Stomach (tissue), 9 donors: ENCODE measurements around the gene ABCF2. TPM values are rescaled to one million over a fixed set of nuclear protein-coding genes. Genes with fewer than 3 reads are reported as not detected.

Experiments
- DNase-seq, 2 donors: peaks; one replicate each; pipeline versions ENCODE4 v3.0.0 to v3.0.0-alpha.2; 2013 to 2019
- H3K27ac ChIP-seq, 5 donors: fragments of 200-600 bp in 4 of 5; sonication (generic) in 4 of 5; one replicate each; pipeline ENCODE4 v1.5.1; 2013 to 2019; ENCODE audit warnings: mild to moderate bottlenecking in 1 of 5, moderate library complexity in 1 of 5
- H3K27me3 ChIP-seq, 3 donors: fragments of 200-600 bp; sonication (generic); one replicate each; pipeline ENCODE4 v1.5.1; 2017 to 2019; ENCODE audit warnings: mixed run types in 1 of 3
- H3K36me3 ChIP-seq, 4 donors: fragments of 200-600 bp; sonication (generic); 1 replicate in 3 of 4; 2 replicates in 1 of 4; pipeline ENCODE4 v1.5.1; 2016 to 2019
- H3K4me1 ChIP-seq, 4 donors: fragments of 200-600 bp; sonication (generic); one replicate each; pipeline ENCODE4 v1.5.1; 2016 to 2019
- H3K4me3 ChIP-seq, 4 donors: fragments of 200-600 bp; sonication (generic) in 3 of 4; one replicate each; pipeline ENCODE4 v1.5.1; 2016 to 2019; ENCODE audit warnings: mild to moderate bottlenecking in 1 of 4
- H3K9me3 ChIP-seq, 4 donors: fragments of 200-600 bp; sonication (generic); one replicate each; pipeline ENCODE4 v1.5.1; 2016 to 2019
- CTCF ChIP-seq, 7 experiments: fragments of 450-650 bp in 4 of 7; fragments of 200-600 bp in 3 of 7; sonication (generic) in 3 of 7; IDR thresholded peaks; one replicate each; pipeline ENCODE4 v1.5.1; 2016 to 2019; ENCODE audit warnings: antibody characterized with exemption in 7 of 7, control low read depth in 2 of 7, mild to moderate bottlenecking in 1 of 7
- EP300 ChIP-seq: sonication (generic); formaldehyde crosslinking; IDR thresholded peaks from one replicate; pipeline ENCODE4 v1.6.1; 2017; ENCODE audit warnings: antibody characterized with exemption
- POLR2A ChIP-seq, 4 donors: fragments of 450-650 bp; IDR thresholded peaks; one replicate each; pipeline ENCODE4 v1.6.1; 2016; ENCODE audit warnings: antibody characterized with exemption in 4 of 4, control low read depth in 2 of 4, mild to moderate bottlenecking in 1 of 4, moderate library complexity in 1 of 4
- POLR2AphosphoS5 ChIP-seq, 3 donors: sonication (generic); formaldehyde crosslinking; IDR thresholded peaks; one replicate each; pipeline ENCODE4 v1.6.1; 2016; ENCODE audit warnings: antibody characterized with exemption in 3 of 3
- WGBS, 5 donors: extraction: QIAGEN DNeasy Blood & Tissue Kit in 3 of 5; methylation state at CpG; one replicate each; pipeline versions ENCODE4 v1.1.5 to v1.1.7; 2013 to 2018; 5-methylcytosine and 5-hydroxymethylcytosine counted together
- intact Hi-C: fragments of 100-400 bp; cut with DNase I; formaldehyde crosslinking; loops from one replicate; pipeline ENCODE4 v1.15.1; 2023; ENCODE audit warnings: low total_unique reads
- polyA plus RNA-seq, 3 donors: library from polyadenylated mRNA; stranded (reverse); fragments of 200-250 nt; gene quantifications; one replicate each; pipeline ENCODE4 v1.2.3, GENCODE V29; 2013
- total RNA-seq, 5 donors: library from RNA; depleted of rRNA; stranded (reverse); fragments of >200 nt; gene quantifications; one replicate each; pipeline versions ENCODE4 v1.1.0 to v1.2.3, GENCODE V29; 2014 to 2016
- donor health status: healthy with polysubstance abuse.
- donor health status: Bipolar disorder and iron deficiency.
- donor health status: healthy.

Gene ABCF2
- total and polyA plus RNA-seq, 8 donors: 5.2 to 28.0 (median 15.2) TPM

GRCh38 chr7:151240942-151241754, 14.1 kb upstream of the ABCF2 start:
- Histone ChIP-seq H3K4me3 (no peak overlapping the region), H3K4me1 (peaks cover 24 to 48% (median 36%) of the 10 kb centered on the region in 4 donors), H3K27me3 (peaks cover 0 to 16% (median 12%) of the 10 kb centered on the region in 3 donors), H3K36me3 (peaks cover 17 to 65% (median 62%) of the 10 kb centered on the region in 4 donors), H3K9me3 (no peaks in the 10 kb centered on the region), H3K27ac (no peak overlapping the region)
- intact Hi-C loops: loop anchor here (10.0 kb wide), 1 partner anchor 64 kb away; no protein-coding TSS in a partner anchor
- WGBS, 5 donors: 75 to 81% (median 80%) methylated on average over 4 to 7 of the region's 7 CpGs
- no peak for DNase-seq
- no peak for TF ChIP-seq CTCF (IDR thresholded peaks at IDR 0.05)
- TF ChIP-seq EP300: no peak
- TF ChIP-seq POLR2A (IDR thresholded peaks at IDR 0.05): no peak
- TF ChIP-seq POLR2AphosphoS5 (IDR thresholded peaks at IDR 0.05): no peak

- Histone ChIP-seq H3K9me3 (no peaks in the 10 kb centered on the region), H3K36me3 (peaks cover 19 to 71% (median 68%) of the 10 kb centered on the region in 4 donors), H3K27ac (no peak overlapping the region), H3K4me1 (peaks cover 20 to 48% (median 29%) of the 10 kb centered on the region in 4 donors), H3K27me3 (peaks cover 0 to 10% (median 9%) of the 10 kb centered on the region in 3 donors), H3K4me3 (no peak overlapping the region)
- DNase-seq: no peak
- no peak for TF ChIP-seq EP300
- no peak for TF ChIP-seq POLR2AphosphoS5 (IDR thresholded peaks at IDR 0.05)
- TF ChIP-seq CTCF (IDR thresholded peaks at IDR 0.05): no peak
- no peak for TF ChIP-seq POLR2A (IDR thresholded peaks at IDR 0.05)
- 69 to 84% (median 76%) methylated on average over 4 of the region's 4 CpGs for WGBS, 5 donors
- intact Hi-C loops: loop anchor here (10.0 kb wide), 1 partner anchor 64 kb away; no protein-coding TSS in a partner anchor
These were observed 13.5 kb upstream of the ABCF2 start for GRCh38 chr7:151240536-151240935.

- intact Hi-C loops: loop anchor here (10.0 kb wide), 1 partner anchor 65 kb away; no protein-coding TSS in a partner anchor
- peaks cover 0 to 4% (median 3%) of the 10 kb centered on the region in 3 donors for H3K27me3 ChIP-seq
- DNase-seq: no peak
- peaks cover 14 to 48% (median 29%) of the 10 kb centered on the region in 4 donors for H3K4me1 ChIP-seq
- no peak overlapping the region for H3K4me3 ChIP-seq
- peaks cover 25 to 77% (median 74%) of the 10 kb centered on the region in 4 donors for H3K36me3 ChIP-seq
- H3K9me3 ChIP-seq: no peaks in the 10 kb centered on the region
- TF ChIP-seq CTCF (IDR thresholded peaks at IDR 0.05): no peak
- no peak for TF ChIP-seq POLR2A (IDR thresholded peaks at IDR 0.05)
- TF ChIP-seq POLR2AphosphoS5 (IDR thresholded peaks at IDR 0.05): no peak
- TF ChIP-seq EP300: no peak
- 52 to 65% (median 63%) methylated on average over 11 of the region's 11 CpGs for WGBS, 5 donors
- H3K27ac ChIP-seq: no peak overlapping the region
These were observed 12.9 kb upstream of the ABCF2 start for GRCh38 chr7:151239837-151240459.
